Mesothelial cell of epicardium (in vitro differentiated cells): ENCODE measurements around the gene FBLIM1. TPM values are rescaled to one million over a fixed set of nuclear protein-coding genes. Genes with fewer than 3 reads are reported as not detected.

Source experiments
- total RNA-seq: library from RNA; stranded (reverse); gene quantifications from 3 replicates; pipeline ENCODE4 v1.2.1, GENCODE V29; 2021

The FBLIM1 gene
- total RNA-seq, 1 donor from 2014 or later = 103 TPM

Other genes with a start within 250 kb of the FBLIM1 start
- gene CASP9, start 234.6 kb upstream of the FBLIM1 start, total RNA-seq = 23.0 to 23.8 TPM (median 23.5 TPM) in 3 replicates
- 24.5 to 28.7 TPM (median 24.7 TPM) in 3 replicates for gene DNAJC16, start 231.9 kb upstream of the FBLIM1 start, total RNA-seq
- gene AGMAT, start 173.7 kb upstream of the FBLIM1 start, total RNA-seq = 0.16 to 0.31 TPM (median 0.25 TPM) in 3 replicates
- 31.7 to 34.5 TPM (median 34.1 TPM) in 3 replicates for gene DDI2, start 141.3 kb upstream of the FBLIM1 start, total RNA-seq
- 59.9 to 63.0 TPM (median 60.6 TPM) in 3 replicates for gene PLEKHM2, start 74.5 kb upstream of the FBLIM1 start, total RNA-seq
- 6.1 to 7.0 TPM (median 6.6 TPM) in 3 replicates for gene SLC25A34, start 22.5 kb upstream of the FBLIM1 start, total RNA-seq
- gene TMEM82, start 16.3 kb upstream of the FBLIM1 start, total RNA-seq = not detected in 3 replicates
- 2.8 to 3.5 TPM (median 3.0 TPM) in 3 replicates for gene UQCRHL, start 48.9 kb downstream of the FBLIM1 start, total RNA-seq
- gene SPEN, start 88.9 kb downstream of the FBLIM1 start, total RNA-seq = 74.5 to 88.0 TPM (median 82.1 TPM) in 3 replicates
- 46.0 to 48.6 TPM (median 48.6 TPM) in 3 replicates for gene ZBTB17, start 217.3 kb downstream of the FBLIM1 start, total RNA-seq
- gene SRARP, start 245.4 kb downstream of the FBLIM1 start, total RNA-seq = not detected in 3 replicates